Stimulated activated CD8-positive, alpha-beta memory T cell treated with anti-CD3 and anti-CD28 coated beads, Interleukin-2, amount 100 ng/mL, for 1 hour (primary cell): ENCODE measurements around the gene MACROD1.

Experiments
- DNase-seq, 2 donors: peaks; one replicate each; pipeline ENCODE4 v3.0.0-alpha.2; 2020; ENCODE audit warnings: low read depth in 2 of 2

Gene MACROD1

DNA sequence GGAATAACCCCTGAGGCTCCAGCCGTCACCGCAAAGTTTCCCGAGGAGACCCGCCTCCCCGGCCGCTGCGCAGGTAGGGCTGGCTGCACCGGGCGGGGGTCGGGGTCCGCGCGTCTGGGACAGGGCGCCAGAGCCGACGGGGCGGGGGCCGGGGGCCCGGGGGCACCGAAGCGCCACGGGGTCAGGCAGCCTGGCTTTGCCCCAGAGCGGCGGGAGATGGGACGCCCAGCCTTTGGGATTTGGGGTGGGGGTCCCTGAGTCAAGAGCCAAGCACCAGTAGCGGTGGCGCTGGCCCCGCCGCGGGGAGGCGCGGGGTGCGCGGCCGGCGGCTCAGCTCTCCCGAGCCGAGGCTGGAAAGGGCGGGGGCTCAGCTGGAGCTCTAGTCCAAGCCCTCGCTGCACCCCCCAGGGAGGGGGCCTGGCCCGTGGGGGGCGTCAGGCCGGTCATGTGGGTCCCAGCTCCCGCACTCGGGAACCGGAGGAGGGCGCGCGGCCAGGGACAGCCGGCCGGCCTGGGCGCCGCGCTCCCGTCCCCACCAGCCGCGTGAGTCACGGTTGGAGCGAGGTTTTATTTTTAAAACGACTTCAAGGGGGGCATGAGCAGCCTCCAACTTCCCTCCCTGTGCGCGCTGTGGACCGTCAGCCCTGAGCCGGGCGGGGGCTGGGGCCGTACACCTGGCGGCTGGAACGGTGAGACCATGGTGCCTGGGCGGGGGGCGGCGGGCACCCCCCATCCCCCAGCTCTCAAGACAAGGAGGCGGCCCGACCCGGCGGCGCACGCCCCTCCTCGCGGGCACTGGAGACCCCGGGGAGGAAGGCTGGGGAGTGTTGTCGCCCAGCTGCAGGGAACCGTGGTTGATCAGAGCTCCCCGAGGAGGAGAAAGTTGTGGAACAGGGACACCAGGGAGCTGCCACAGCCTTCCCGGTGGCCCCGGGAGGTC, 129.6 kb downstream of the MACROD1 start:
- no peak for DNase-seq

DNA sequence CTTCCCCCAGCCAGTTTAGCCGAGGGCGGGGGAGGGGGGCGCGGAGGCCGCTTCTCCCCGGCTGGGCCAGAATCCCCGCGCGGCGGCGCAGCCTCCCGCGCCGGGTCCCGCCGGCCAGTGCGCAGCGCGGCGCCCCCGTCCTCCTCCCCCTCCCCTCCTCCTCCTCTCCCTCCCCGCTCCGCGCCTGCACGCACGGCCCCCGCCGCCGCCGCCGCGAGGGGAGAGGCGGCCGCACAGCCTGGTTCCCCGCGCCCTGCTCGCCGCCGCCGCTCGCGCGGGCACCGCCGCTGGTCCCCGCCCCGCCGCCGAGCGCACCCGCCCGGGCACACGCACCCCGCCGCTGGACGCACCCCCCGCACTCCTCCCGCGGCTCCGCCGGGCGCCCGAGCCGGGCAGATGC, 130.3 kb downstream of the MACROD1 start, which contains the start of gene FLRT1:
Gene FLRT1 (plus strand): TSS at position 356 of the 400 bp plus-strand sequence. CDS start 80,337 bp downstream, outside the sequence.
- no peak for DNase-seq

DNA sequence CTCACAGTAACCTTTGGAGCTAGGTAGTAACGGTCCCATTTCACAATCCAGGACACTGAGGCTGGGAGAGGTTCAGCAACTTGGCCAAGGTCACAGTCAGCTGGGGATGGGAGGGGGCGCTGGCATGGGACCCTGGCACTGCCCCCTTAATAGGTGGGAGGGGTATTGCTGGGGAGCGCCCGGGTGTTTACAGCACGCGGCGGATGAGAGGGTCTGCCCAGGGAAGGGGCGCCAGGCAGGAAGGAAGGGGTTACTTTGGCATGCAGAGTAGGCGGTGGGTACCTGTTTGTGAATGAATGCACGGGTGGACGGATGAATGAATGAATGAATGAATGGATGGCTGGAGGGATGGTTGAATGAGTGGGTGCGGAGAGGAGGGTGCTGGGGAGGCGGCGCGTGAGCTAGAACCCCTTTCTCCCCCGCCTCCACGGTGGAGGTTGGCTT, 130.8 kb downstream of the MACROD1 start:
- no peak for DNase-seq

DNA sequence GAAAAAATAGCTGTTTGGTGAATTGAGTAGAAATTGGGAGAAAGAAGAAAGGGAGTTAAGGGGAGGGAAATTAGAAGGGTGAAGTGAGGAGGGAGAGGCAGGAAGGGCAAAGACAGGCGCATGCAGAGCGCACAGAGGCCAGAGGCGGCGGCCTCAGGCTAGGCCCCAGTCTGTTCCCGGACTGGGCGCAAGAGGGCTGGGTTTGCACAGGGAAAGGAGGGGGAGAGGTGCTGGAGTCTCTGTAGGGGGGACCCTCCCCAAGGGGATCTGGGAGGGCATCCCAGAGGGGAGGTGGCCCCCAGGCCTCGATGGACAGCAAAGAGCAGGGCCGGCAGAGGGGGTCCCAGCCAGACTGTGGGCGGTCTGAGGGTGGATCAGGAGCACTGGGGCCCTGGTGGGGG, 131.5 kb downstream of the MACROD1 start:
- DNase-seq, result no peak

DNA sequence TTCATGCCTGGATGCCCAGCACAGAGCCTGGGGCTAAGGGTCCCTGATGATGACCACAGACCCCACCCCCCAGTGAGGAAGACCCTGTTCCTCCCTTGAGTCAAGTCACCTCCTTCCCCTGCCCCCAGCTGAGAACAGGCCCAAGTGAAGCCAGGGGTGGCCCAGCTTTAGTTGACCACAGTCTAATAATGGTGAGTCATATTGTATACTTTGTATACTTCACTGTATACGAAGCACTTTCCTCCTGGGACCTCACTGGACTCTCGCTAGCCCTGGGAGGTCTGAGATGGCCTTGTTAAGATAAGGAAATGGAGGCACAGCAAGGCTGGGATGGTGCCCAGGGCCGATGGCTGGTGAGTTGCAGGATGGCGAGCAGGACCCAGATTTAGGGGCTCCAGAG, 133.9 kb downstream of the MACROD1 start:
- DNase-seq, result no peak

DNA sequence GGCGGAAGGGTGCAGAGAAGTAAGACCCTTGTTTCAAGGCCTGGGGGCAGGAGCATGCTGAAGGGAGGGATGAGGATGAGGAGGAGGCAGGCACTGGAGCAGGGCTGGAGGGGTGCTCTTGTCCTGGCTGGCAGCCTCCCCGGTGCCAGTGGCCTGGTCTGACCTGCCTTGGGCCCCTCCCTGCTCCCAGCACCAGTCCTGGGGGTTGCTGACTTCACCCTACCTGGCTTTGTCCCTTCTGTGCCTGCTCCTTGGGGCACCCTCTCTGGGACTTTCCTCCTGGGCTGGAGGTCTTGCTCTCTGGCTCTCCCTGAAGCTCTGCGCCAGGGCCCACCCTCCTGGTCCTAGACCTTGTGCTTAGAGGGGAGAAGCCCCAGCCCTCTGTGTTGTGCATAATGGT, 134.9 kb downstream of the MACROD1 start:
- no peak for DNase-seq

DNA sequence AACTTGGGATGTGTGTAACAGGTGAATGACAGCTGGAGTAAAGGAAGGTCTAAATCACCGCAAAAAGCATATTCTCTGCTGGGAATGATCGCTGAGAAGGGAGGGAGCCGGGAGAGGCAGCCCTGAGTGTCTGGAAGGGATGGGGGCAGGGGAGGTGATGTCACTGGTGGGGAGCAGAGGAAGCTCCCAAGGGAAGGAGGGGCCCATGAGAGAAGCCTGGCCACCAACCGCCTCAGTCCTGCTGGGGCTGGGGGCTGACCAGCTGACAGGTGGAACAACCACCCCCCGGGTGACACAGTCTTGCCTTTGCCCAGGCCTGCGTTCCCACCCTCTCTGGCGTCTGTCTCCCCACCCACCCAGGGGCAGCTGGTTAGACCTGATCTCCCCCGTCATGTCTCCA, 136.1 kb downstream of the MACROD1 start:
- no peak for DNase-seq

DNA sequence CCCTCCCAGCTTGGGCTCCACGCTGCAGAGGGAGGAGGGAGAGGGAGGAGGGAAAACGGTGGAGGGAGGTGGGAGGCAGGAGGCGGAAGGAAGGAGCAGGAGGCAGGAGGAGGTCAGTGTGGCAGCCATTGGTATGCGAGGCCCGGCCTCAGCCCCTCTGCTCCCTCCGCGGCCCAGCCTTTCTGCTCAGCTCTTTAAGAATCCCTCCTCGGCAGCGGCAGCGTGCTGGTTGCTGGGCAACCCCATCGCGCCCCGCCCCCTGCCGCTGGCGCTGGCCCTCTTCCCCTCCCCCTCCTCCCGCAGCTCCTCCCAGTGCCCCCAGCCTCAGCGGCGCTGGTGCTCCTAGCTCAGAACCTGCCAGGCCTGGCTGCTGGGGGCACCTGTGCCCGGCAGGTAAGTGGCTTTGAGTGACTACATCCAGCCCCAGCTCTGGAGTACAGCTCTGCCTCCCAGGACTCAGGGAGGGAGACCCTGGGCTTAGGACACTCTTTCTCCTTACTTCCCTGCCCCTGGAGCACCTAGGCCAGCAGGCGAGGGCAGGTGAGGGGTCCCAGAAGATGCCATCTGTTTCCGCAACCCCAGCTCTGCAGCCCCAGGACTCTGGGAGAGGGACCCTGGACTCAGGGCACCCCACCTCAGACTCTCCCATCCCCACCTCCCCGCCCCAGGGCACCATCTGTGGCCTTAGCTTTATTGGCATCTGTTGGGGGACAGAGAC, 137.4 kb downstream of the MACROD1 start:
- DNase-seq, result no peak

DNA sequence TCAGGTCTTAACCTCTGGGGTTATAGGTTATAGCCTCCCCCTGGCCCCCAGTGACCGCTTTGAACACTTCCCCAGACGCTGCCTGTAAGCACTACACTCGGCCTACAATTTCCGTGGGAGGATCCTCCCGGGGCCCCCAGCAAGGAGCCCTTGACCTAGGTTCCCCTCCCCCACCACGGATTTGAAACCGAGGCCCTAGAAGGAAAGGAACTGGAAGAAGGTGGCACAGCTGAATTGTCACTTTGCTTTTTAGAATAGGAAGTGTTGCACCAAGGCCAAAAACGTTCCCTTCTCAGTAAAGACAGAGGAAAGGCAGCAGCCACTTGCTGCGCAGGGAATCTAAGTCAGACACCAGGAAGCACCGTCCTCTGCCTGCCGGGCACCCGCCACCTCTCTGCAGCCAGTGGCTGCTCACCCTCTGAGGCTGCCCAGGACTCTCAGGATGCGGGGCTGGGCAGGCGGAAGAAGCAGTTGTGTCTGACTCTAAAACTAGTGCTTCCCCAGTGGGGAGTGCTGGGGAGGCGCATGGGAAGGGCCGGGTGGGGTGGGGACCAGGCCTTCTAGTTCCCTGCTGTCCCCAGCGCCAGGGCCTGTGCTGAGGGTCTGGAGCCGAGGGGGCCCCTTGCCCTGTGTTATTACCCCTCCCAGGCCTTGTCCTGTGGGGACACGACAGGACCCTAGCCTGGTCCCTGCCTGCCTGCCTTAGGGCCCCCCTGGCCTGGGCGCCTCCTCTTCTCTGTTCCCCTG, 138.1 kb downstream of the MACROD1 start:
- DNase-seq, result no peak

DNA sequence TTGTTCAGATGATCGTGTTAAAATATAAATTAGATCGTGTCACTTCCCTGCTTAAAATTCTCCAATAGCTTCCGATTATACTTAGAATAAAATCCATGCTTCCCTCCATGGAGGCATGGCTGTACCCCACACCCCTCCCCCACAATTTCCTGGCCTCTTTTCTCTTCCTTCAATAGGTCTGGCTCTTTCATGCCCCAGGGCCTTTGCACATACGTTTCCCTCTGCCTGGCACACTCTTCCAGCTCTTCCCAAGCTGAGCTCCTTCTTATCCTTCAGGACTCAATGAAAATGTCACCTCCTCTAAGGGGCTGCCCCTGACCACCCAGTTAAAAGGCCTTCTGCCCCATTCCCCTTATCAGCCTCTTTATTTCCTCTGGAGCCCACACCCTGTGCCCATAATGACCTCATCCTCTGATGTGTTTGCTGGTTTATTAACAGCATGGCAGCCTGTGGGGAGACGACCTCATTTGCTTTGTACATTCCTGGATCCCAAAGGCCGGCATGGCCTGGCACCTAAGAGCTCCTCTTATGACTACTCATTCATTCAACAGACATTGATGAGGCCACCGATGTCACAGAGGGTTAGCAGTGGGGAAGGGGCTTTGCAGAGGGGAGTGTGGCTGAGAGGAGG, 139.2 kb downstream of the MACROD1 start:
- DNase-seq, result no peak

DNA sequence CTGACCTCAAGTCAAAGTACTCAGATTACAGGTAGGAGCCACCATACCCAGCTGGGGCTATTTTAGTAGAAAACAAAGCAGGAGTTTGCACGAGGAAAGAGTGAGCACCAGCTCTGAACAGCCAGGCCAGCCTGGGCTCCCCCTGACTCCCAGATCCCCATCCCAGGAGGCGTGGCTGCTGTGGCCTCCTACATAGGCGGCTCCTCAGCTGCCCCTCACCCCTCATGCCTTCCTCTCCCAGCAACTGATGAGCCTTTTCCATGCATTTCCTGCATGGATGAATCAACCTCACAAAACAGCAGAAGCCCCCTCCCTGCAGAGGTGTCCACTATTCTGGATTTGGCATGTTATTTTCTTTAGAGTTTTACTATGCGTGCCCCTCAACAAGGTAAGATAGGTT, 140.7 kb downstream of the MACROD1 start:
- no peak for DNase-seq

DNA sequence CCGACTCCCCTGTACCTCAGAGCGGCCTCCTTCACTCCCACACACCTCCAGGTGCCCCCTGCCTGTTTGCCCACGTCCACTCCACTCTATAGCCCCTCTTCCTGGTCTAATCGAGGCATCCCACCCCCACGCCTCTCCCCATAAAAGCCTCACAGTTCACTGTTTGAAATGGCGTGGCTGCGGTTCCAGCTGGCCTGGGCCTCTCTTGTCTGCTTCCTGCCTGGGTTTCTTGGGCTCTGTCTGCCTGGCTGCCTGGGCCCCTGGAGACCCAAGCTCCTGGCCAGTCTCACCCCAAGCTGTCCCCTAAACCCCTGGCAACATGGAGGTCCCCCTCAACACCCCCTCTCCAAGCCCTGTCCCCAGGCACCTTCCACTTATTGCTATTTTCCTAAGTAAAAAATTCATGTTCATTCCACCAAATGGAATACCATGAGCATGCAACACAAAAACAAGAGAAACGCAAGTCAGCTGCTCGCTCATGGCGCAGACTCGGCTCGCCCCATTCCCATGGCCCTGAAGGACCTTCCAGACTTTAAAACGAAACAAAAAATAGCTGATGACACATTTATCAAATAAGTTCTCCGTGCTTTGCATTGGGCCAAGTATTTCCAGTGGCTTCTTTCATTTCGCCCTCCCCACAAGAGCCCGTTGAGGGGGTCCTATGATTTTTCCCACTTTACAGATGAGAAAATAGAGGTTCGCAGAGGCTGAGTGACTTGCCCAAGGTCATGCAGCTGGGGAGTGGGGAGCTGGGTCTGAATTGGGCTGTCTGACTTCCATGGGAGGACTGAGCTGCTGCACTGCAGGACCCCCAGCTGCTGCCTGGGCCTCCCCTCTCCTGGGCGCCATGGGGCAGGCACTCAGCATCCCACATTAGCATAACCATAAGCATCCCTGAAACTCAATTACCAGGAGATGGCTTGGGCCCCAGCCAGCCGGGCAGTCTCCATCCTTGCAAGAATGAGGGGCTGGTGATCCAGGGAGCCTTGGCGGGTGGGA, 141.9 kb downstream of the MACROD1 start:
- DNase-seq, result no peak

DNA sequence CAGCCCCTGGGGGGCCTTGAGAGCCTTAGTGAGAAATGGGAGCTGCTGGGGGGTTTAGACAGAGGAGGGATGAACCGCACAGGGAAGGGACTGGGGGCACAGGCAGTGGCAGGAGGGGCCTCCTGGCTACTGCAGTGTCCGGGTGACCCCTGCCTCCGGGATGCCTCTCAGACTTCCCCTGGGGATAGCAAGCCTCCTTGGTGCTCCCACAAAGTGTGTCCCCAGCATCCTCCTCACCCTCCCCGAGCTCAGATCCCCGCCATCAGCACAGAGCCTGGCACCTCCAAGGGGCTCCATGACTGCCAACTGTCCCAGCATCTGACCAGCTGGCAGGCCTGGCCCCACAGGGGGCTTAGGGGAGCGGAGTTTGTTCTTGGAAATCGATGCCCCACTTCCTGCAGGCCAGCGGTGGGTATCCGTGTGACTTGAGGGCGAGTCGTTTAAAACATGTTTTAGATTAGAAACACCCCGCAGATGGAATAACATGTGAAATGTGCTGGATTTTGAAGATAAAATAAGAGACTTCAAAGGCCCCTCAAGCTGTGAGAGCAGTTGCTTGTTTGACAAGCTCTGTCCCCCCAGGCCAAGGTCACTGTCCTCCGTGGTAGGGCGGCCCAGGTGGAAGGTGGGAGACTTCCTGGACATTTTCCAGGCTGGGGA, 143.7 kb downstream of the MACROD1 start:
- no peak for DNase-seq

DNA sequence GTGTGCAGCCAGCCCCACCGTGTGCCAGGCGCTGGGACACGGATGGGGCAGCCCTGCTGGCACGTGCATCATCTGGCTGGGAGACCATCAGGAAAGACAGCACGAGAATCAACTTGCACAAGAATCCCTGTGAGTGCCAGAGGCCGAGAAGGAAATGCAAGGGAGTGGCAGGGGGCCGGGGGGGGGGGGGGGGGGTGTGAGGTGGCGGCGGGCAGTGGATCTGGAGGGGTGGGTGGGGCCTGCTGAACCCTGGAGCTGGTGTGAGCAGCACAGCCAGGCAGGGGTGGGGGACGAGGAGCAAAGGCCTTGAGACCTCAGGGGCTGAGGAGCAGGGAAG, 144.2 kb downstream of the MACROD1 start:
- no peak for DNase-seq

DNA sequence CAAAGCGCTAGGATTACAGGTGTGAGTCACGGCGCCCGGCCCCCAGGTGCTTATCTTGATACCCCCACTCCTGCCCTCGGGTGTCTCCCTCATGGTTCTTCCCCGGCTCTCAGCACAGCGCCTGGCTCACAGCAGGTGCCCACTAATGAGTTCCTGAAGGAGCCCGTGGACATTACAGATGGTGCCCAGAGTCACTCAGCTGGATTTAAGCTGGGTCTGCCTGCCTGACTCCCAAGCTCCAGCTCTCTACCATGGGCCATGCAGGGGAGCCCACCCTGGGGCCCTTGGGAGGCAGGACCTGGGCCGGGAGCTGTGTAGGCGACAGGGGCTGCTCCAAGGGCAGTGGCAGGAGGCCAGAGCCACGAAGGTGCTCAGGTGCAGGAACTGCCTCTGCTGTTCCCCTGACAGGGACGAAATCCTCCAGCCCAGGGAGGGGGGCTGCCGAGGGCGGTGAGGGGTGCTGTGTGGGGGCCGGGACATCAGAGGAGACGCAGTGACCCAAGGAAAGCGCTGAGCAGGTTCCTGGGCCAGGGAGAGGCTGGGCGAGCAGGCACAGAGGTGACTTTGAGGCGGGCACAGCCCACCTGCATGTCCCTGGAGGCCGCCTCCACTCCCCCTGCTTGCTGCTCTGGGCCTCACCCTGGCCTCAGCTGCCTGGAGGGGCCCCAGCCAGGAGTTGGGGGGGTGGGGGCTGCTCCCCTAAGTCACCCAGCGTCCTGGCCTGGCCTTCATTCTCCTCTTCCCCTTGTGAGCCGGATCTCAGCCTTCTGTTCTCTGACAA, 144.7 kb downstream of the MACROD1 start:
- DNase-seq, result no peak

DNA sequence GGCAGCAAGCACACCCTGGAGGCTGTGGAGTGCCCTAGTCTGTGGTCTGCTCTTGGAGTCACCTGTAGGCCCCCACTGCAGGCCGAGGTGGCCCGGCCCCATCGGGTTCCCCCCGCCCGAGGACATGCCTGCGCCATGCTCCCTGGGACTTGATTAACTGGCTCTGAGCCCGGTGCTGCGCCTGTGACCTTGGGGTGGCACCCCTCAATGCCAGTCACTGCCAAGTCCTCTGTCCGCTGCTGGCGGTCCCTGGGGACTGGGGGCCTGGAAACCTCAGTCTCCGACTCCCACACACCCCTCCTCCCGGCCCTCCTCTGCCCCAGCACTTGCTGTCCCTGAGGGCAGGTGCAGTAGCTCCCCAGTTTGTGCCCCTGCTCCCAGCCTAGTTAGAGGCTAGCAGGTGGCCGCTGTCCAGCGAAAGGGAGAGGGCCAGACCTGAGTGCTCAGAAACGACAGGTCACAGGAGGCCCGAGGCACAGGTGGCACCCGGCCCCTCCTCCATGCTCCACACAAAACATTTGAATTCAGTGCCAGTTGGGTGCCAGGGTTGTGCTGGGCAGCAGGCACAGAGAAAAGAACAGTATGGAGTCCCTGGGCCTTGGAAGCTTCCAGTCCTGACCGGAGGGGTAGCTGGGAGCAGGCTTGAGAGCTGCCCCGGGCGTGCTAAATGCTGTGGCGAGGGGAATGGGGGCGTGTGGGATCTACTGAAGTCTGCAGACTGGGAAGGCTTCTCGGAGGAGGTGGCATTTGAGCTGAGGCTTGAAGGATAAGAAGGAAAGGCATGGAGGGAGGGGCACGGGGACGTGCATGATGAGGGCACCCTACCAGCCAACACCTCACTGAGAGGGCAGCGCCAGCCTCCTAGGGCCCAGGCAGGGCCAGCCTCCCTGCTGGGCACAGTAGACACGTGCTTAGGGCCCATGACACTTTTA, 146.5 kb downstream of the MACROD1 start:
- DNase-seq, result no peak

DNA sequence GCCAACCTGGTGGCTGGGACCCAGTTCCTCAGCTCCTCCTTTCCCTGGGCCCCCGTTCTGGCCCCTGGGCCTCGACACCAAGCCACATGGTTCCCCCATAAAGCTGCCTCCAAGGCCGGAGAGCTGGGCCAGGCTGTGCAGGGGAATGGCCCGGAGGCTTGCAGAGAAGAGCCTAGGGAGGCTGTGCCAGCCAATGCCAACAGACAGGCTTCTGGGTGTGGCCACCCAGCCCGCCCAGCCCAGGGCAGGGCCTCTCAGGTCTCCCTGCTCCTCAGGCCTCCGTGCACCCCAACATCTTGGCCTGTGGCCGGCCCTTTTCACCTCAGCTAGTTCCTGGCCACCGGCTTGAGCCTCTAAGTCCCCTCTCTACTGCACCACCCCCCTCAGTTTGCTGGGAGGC, 147.6 kb downstream of the MACROD1 start:
- DNase-seq, result no peak

DNA sequence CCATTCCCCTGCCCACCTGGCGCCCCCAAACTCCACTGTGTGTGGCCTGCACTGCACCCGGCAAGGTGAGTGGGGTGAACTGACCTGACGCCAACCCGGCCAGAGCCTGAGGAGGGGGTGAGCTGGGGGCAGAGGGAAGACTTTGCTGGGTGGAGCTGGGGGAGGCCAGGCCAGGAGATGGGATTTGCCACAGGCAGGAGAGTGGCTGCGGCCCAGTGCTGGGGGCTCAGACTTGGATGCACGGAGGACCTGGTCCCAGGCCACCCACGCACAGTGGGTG, 148.0 kb downstream of the MACROD1 start:
- no peak for DNase-seq
